SKM-1 (cell line): ENCODE measurements around the gene NKX2-3.

ENCODE experiments used
- DNase-seq: peaks from one replicate; lab custom pipeline; 2025; ENCODE audit not compliant: unreplicated experiment; lab: John Stamatoyannopoulos, UW

The NKX2-3 gene

DNA sequence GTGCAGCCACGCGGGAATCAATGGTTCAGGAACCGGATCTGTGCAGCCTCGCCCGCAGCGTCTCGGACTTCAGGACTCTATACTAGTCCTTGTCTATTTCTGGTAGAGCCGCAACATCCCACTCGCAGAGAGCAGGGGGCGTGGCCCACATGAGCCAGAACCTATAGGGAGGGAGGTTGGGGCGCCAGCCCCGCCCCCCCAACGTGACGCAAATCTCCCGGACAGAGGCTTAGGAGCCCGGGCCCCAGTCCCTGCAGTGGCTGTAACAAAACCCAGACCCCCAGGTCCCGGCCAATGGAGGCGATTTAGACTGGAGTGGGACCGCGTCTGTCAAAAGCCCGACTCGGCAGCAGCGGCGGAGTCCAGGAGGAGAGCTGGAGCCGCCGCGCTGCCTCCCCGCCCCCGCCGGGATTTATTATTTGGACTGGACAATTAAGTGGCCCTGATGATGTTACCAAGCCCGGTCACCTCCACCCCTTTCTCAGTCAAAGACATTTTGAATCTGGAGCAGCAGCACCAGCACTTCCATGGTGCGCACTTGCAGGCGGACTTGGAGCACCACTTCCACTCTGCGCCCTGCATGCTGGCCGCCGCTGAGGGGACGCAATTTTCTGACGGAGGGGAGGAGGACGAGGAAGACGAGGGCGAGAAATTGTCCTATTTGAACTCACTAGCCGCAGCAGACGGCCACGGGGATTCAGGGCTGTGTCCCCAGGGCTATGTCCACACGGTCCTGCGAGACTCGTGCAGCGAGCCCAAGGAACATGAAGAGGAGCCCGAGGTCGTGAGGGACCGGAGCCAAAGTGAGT is at the start of gene NKX2-3:
NKX2-3 (plus strand) TSS at position 256 of the 809 bp plus-strand sequence; CDS start at position 446, 190 bp downstream.
- peak; percentile 91 for DNase-seq

DNA sequence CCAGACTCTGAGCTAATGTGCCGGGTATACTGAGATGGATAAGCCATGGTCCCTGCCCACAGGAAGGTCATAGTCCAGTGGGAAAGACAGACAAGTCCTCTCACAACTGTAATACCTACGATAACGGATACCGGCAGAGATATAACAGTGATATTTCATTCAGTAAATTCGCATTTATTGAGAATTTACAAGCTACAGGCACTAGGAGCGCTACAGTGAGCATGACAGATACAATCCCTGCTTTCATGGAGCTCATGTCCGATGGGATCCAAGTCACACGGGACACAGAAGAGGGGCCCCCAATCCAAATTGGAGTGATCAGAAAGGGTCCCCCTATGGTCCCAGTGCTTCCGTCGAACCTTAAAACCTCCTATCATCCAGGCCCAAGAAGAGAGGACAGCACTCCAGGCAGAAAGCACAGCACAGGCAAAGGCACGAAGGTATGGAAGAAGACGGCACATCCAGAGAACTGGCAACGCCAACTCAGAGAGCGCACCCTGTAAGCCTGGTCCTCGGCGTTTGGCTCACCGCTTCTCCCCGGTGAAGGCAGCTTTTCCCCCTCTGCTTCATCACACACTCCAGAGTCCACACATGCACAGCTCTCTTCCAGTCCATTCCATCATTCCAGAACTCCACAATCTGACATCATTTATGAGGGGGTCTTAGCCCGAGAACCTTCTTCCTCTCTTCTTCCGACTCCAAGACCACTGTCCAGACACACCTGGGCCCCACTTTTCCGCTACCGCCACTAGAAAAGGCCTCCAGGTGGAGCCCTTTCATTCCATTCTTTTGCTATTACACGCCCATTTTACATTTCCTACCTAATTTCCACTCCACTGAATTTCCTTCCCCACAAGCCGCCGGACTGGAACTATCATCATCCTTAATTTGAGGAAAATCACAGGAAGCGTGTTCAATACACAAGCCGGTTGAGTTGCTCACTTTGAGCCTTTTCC is 47.8 kb upstream of the NKX2-3 start:
- no peak for DNase-seq

DNA sequence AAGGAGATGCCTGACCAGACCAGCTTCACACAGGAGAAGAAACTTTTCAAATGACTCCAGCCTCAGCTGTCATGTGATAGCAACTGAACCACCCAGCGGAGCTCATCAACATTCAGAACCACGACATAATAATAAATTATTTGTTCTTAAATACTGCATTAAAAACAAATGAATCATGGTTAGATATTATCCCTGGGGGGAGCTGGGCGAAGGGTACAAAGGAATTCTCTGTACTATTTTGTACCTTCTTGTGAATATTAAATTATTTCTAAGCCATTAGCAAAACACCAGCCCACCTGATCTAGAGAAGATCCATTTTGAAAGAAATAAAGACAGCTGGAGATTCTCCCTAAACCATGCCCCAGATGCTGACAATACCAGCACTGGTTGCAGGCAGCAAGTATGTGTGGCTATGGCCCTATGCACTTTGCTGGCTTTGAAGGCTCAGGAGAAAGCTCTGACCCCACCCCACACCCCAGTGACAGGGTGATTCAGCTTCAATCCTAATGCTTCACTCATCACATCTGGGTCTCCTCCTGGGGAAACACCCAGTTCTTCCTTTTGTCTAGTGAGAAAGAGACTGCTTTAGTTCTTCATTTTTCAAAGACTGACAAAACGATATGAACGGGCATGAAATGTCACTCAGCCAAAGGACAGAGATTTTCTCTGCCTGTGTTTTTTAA is 45.5 kb upstream of the NKX2-3 start:
- no peak for DNase-seq

DNA sequence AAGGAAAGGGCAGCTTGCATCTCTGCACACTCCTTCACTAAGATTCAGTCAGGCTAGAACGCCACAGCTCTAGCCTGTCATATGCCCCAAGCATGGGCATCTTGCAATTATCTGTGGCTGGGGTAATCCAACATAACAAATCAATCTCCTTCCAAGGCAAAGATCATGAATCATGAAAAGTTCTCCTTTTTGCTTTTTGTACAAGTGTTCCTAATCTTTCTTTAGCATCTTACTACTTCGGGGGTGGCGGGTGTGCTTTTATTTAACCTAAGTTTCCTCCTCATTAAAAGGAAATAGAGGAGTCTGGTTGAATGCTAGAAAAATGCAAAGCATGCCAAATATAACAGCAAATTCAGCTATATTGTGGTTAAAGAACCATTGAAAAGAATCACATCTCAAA is 43.5 kb upstream of the NKX2-3 start:
- no peak for DNase-seq

DNA sequence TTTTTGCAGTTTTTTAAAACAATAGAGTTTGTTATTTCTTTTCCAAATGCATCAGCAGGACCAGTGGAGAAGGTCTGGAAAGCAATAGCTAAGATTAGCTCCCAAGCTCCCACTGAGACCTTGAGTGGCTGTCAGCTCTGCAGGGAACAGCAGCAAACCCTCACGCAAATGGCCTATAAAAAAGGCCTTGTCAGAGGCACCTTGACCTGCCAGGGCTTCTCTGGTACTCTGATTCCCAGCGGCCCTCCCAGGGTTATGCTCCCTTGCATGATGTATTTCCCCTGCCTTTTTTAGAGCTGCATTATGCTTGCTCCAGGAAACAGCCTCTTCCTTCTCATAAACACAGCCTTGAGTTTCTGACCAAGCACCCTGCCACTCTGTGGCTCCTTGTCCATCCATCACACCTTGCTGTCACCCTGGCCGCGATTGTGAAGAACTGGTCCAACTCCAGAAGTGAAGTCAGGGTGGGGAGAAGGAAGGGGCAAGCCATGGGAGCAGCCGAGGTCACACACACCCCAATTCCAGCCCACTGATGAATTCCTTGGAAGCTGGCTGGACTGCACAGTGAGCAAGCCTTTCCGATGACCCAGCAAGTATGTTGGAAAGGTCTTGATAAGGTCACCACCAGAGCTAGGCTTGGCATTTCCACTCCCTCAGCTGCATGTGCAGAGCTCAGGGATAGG is 35.3 kb upstream of the NKX2-3 start:
- DNase-seq: no peak

DNA sequence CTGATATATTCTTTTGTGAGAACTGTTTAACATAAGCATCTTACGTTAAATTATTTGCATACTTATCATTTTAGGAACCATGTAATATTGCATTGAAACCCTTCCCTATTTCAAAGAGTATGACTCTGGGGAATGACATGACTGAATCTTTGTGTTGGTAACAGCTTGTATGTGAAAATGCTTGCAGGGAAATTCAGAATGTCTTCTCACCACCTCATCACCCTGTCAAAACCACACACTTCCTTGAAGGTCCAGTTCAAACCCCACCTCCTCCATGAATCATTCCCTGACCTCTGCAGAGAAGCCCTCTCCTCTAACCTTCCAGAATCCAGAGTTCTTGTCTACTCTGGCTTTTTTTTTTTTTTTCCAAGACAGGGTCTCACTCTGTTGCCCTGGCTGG is 26.3 kb upstream of the NKX2-3 start:
- no peak for DNase-seq

DNA sequence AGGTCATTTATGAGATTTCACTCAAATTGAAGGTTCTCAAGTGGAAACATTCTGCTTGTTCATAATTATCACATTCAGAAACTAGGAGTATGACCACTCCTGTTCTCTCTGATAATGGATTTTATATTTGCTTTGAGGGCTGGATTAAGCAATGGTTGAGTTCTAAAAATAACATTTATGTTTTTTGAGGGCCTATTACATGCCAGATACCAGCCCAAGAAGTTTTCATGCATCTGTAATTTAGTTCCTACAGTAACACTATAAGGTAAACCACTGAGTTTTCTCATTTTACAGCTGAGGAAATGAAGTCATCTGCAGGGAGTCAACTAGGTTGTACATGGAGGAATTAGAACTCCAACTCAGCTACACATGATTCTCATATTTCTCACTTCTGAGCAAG is 25.5 kb upstream of the NKX2-3 start:
- no peak for DNase-seq

DNA sequence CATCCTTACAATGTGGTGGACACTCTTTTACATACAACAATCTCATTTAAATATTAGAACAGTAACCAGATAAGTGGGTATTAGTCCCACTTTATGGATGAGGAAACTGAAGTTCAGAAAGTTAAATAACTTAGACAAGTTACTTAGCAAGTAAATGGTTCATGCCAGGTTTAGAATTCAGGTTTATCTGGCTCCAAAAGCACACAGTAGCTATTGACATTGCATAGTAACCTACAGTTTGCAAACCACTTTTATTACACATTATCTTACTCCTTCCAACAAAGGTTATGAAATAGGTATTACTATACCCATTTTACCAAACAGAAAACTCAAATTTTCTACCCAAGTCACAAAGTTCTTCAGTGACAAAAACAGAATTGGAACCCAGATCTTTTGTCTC is 19.7 kb upstream of the NKX2-3 start:
- no peak for DNase-seq

DNA sequence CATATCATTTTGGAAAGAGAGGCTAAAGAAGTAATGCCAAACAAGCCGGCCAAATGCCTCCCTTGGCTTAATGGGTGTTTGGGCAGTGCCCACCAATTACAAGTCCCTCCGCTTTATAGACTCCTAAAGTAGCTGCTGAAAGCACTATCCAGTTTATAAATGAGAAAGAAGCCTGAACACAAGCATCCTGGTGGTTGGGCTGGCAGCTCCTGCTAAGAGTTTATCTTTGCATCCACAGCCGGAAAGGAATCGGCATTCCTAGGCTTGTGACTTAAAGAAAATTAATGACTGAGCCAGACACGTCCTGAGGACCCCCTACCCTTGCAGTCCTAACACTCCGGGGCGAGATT is 13.1 kb upstream of the NKX2-3 start:
- no peak for DNase-seq

DNA sequence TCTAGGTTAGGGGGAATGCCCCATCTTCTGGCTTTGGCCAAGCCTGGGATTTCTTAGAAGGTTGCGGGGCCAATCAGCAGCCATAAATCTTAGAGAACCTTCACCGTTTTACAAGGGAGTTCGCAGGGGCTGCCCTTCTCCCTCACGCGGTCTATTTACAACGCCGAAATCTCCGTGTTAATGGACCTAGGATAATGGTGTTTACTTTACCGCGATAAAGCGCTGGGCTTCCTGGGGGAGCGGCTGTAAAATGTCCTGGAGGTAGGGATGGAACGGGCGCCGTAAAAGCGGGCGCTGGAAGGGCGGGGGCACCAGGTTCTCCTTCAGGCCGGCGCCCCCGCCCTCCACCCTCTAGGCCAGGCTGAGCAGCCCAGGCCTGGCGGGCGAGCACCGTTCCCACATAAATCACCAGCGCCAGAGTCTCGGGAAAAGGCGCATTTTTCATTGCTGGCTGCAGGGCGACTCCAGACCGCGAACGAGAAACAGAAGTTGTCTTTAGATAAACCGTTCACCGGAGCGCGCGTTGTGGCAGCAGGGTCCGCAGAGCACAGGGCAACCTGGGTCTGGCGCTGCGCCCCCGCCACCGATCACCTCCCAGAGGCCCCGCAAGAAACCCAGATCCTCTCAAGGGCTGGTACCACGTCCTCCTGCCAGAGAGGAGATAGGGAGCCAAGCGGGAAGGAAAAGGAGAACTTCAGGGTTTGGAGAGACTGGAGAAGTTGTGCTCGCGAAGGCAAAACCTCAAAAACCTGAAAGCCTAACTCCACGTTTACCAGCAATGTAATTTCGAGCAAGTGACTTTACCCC is 12.5 kb upstream of the NKX2-3 start:
- DNase-seq: peak; percentile 13

DNA sequence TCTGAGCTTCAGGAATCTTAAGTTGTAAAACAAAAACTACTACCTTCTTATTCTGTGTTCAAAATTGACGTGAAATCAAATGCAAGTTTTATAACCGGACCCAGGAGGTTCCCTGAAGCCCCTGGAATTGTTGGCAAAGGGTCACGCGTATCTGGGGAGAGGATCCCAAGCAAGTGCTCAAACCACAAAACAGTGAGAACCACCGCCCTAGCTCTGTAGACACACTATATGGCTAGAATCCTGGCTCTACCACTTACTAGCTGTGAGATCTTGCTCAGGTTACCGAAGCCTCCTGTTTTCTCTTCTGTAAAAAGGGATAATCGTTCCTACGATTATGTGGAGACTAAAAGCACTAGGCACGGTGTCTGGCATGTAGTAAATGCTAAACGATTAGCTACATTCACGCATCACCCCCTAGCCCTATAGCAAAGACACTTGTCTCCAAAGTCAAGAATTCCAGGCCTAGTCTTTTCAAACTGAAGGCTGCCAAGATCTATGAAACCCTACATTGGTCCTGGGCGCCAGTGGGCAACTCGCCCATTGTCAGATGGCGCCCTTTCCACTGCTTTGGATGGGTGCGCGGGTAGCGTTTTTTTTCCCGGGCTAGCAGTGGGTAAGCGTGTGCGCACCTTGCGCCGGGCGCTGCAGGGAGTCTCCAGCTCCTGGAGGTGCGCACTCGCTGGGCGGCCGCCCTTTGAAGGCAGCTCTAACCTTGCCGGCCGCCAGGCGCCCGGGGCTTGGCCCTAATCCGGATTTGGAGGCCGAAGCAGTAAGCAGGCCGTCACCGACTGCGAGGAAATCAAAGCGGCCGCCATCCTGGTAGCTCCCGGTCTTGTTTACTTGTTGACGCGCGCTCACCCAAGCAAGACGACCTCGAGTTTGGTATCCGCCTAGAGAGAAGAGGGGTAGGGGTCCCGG is 11.6 kb upstream of the NKX2-3 start:
- DNase-seq: no peak

DNA sequence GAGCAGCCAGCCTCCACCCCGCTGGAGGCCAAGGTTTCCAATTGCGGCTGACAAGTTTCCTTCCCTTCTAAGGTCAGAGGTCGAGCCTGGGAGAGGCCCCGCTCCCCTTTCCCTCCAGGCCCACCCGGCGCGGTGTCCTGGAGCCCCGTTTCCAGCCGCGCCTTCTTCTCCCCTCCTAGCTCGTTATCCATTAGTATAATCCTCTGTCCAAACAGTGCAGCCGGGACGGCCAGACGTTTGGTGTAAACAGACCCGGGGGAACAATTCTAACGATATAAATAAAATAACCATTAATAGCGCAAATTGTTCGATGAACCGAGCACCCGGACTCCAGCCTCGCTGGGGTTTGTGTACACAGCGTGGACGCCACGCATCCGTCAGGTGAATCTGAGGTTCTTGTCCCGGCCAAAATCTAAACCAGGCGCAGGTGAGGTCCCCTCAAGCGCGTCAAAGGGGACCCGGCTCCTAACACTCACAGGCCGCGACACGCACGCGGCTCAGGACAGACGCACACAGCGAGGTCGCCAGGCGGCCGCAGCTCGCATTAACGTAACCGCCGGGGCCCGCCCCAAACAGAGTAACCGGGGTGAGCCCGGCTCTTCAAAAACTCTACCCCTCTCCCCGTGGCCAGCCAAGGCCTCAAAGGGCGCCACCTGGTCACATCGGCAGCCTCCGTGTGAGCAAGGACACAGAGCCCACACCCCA is 10.8 kb upstream of the NKX2-3 start:
- no peak for DNase-seq

DNA sequence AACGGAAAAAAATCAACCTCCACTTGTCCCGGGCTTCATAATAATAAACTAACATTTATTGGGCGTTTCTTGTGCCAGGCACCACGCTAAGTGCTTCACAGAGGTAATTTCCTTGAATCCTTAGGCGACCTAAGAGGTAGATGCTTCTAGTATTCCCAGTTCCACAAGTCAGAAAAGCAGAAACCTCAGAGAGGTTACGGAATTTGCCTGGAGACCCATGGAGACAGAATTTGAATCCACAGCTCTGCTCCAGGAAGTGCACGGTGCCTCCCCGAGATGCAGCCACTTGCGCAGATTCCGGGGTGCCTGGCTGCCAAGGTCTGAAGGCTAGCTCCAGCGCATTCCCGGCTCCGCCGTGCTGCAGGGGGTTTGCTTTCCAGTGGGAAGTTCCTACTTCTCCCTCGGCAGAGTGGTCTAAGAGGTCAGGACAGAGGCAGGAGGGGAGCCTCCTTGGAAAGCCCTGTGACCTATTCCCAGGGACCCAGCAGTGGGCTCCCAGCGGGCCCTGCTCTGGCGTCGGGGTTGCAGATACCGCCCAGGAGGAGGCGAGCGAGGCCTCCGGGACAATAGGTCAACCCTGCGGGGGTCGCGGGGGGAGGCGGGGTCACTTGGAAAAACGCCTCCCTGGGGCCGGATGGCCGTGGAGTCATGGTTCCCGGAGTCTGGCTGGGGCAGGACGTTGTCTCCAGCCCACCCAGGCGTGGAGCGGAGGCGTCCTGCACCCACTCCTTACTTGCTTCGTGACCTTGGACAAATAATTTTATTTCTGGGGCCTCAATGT is 10.1 kb upstream of the NKX2-3 start:
- DNase-seq: no peak

DNA sequence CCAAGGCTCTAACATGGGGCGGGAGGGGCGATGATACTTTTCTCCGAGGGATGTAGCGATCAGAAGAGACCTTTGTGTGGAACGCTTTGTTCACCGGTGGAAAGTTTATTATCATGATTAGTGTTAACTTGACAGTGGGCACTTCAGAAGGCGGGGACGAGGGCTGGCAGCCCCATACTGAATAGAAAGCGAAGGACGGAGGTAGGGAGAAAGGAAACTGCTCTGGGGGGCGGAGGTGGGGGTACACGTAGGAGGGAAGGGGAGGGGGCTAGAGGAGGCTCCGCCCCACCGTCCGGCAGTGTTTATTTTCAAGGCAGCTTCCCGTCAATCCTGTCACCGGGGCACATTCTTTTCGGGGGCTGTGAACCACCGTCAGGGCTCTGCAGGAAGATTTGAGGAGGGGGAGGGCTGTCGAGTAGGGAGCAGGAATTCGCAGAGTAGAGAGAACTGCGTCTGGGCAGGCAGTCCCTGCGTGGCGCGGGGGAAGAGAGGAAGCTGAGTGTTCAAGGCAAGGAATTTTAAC is 9.4 kb upstream of the NKX2-3 start:
- DNase-seq: no peak

DNA sequence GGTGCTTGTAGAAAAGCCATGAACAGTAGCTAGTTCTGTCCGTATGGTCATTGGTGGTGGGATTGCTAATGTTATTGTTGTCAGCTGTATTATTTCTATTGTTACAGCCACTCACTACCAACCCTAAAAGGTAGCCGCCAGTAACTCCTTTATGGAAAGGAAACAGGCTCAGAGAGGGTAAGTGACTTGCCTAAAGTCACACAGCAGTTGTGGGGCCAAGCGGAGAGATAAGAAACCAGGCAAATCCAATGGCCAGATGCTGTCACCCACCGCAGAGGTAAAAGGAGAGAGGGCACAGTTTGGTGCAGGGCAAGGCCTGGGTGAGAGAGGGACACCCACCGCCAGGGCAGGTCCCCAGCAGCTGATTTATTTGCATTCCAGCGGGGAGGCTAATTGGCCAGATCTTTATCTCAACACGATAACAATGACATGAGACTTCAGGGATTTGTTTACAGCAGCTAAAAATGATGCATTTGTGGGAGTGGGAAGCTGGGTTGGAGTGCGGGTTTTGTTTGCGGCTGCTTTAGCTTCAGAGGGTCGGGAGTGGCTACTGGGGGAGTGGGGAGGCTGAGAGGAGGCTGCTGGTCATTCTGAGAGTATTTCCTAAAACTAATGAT is 8.6 kb upstream of the NKX2-3 start:
- no peak for DNase-seq

DNA sequence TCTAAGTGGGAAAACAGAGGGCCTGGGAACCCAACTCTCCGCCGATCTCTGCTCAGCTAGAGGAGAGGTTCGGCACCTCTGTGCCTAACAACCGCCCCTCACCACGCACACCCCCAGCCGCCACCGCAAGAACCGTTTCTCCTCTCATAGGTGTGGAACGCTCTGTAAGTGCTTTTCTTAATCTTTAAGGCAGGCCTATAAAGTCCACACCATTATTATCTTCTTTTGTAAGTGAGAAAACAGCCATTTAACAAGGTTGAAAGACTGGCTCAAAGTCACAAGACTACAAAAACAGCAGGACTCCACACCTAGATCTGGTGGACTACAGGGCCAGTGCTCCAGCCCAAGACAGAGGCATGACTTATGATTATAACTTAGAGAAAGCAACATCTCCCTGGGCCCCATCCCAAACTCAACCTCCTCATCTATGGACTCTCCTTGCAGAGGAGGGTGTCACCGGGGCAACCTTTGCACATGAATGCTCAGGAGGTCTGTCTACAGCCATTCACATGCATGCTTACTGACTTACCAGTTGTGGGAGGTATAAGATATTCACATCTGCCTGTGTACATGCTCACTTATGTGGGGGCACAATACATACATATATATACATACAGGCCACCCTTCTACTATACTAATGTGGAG is 7.9 kb upstream of the NKX2-3 start:
- no peak for DNase-seq

DNA sequence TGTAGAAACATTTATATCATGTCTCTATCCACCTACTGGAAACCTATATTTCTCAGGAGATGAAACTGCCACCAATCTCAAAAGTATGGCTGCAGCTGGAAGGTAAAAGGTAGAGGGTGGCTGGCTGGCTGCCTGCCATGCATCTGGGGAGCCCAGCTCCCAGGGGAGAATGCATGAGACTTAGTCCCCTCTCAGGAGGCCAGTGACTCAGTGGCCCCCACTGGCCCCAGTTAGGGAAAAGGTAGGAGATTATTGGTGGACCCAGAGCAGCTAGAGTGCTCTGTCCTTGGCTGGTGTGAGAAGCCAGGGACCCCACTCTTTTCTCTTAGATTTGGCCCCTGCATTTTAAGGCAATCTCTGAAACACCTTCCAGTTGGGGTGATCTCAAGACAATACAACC is 6.8 kb upstream of the NKX2-3 start:
- no peak for DNase-seq
